ENCODE data around the gene IL13RA2.

The IL13RA2 gene

GRCh38 chrX:114959729-114960128 lies 57.7 kb downstream of the IL13RA2 start:
- H3K9me3 ChIP-seq (ENCODE audit: control insufficient read depth, insufficient read depth, low read length), result no peaks in the 10 kb centered on the region
- H3K9ac ChIP-seq (ENCODE audit: low read depth, low read length), result no peak overlapping the region
- H3K4me1 ChIP-seq (ENCODE audit: insufficient read depth, low read length), result no peaks in the 10 kb centered on the region
- no peaks in the 10 kb centered on the region for H3K36me3 ChIP-seq (ENCODE audit: insufficient read depth, low read length)

Data from ES-I3 (cell line).